Omental fat pad (tissue), 4 donors: Measurements from ENCODE around the gene WDR27. TPM values are rescaled to one million over a fixed set of nuclear protein-coding genes. Genes with fewer than 3 reads are reported as not detected.
"Not testable (repeated sequence)": the region's sequence is repeated elsewhere in the genome, so short reads cannot be mapped to it uniquely, and the experiment has no call there.

Experiments
- ATAC-seq: fragments of 150-250 bp; one replicate; pipeline ENCODE4 v1.9.1; 2016; ENCODE audit warnings: mild to moderate bottlenecking, moderate library complexity; ENCODE audit not compliant: low FRiP score
- DNase-seq: peaks from one replicate; pipeline ENCODE4 v3.0.0-alpha.2; 2019; ENCODE audit warnings: low spot score
- CTCF ChIP-seq, 3 donors: fragments of 450-650 bp; IDR thresholded peaks; one replicate each; pipeline ENCODE4 v1.5.1; 2016 to 2017; ENCODE audit warnings: antibody characterized with exemption in 3 of 3, mild to moderate bottlenecking in 3 of 3, moderate library complexity in 2 of 3
- total RNA-seq, 4 donors: library from RNA; depleted of rRNA; stranded (reverse); fragments of >200 nt; gene quantifications; one replicate each; pipeline ENCODE4 v1.1.0, GENCODE V29; 2016

Gene WDR27
- total RNA-seq, 4 donors from 2014 or later: 18.9 to 35.9 (median 21.7) TPM

GRCh38 chr6:169710009-169710408, 8.2 kb upstream of the WDR27 start:
- TF ChIP-seq CTCF (IDR thresholded peaks at IDR 0.05): no peak
- no peak for DNase-seq
- ATAC-seq: no peak

- no peak for ATAC-seq
- TF ChIP-seq CTCF (IDR thresholded peaks at IDR 0.05): no peak
- no peak for DNase-seq
These were observed 7.5 kb upstream of the WDR27 start for GRCh38 chr6:169709293-169709692.

- no peak for TF ChIP-seq CTCF (IDR thresholded peaks at IDR 0.05)
- ATAC-seq: no peak
- DNase-seq: no peak
These were observed 5.9 kb upstream of the WDR27 start for GRCh38 chr6:169707772-169708171.

GRCh38 chr6:169702840-169703246, 1.0 kb upstream of the WDR27 start:
- no peak for DNase-seq
- ATAC-seq: no peak
- no peak for TF ChIP-seq CTCF (IDR thresholded peaks at IDR 0.05)

- TF ChIP-seq CTCF (IDR thresholded peaks at IDR 0.05): no peak
- ATAC-seq (peak; percentile 2), DNase-seq (no peak)
These were observed 397 bp downstream of the WDR27 start for GRCh38 chr6:169701311-169701953.

GRCh38 chr6:169700296-169700695, 1.5 kb downstream of the WDR27 start:
- no peak for ATAC-seq
- no peak for TF ChIP-seq CTCF (IDR thresholded peaks at IDR 0.05)

GRCh38 chr6:169697115-169697514, 4.7 kb downstream of the WDR27 start:
- not testable (repeated sequence) for ATAC-seq, DNase-seq

More at GRCh38 chr6:169700296-169700695, 1.5 kb downstream of the WDR27 start:
- no peak for DNase-seq
